AG20443 (cell line): ENCODE results near the gene RNF227.
A peak's percentile ranks its signal among the peaks of the same experiment; 100 is the strongest.

Source experiments
- DNase-seq: peaks from one replicate; pipeline ENCODE4 v3.0.0; 2012; ENCODE audit warnings: low spot score, mixed read lengths

Gene RNF227

GRCh38 chr17:7930841-7931631 lies 14.9 kb upstream of the RNF227 start:
- DNase-seq, result no peak

GRCh38 chr17:7929158-7930023 lies 13.3 kb upstream of the RNF227 start, which contains the start of gene KCNAB3:
Gene KCNAB3 (minus strand): TSS chr17:7929856. CDS start chr17:7929435, 421 bp downstream.
- peak; percentile 91 for DNase-seq

GRCh38 chr17:7927596-7927995 lies 11.5 kb upstream of the RNF227 start:
- DNase-seq, result no peak

GRCh38 chr17:7922845-7923628 lies 6.9 kb upstream of the RNF227 start:
- DNase-seq, result peak; percentile 87

GRCh38 chr17:7922269-7922844 lies 6.3 kb upstream of the RNF227 start:
- no peak for DNase-seq

- DNase-seq, result no peak
Measured at GRCh38 chr17:7916808-7917207, 719 bp upstream of the RNF227 start.

GRCh38 chr17:7916385-7916682 lies 245 bp upstream of the RNF227 start:
- DNase-seq, result no peak

- no peak for DNase-seq
Measured at GRCh38 chr17:7915179-7915610, 894 bp downstream of the RNF227 start.

- peak; percentile 65 for DNase-seq
Measured at GRCh38 chr17:7912927-7913524, 3.1 kb downstream of the RNF227 start.

GRCh38 chr17:7911116-7911515 lies 5.0 kb downstream of the RNF227 start:
- DNase-seq, result no peak

GRCh38 chr17:7910711-7911110 lies 5.4 kb downstream of the RNF227 start:
- DNase-seq, result no peak

GRCh38 chr17:7910281-7910680 lies 5.8 kb downstream of the RNF227 start:
- DNase-seq, result no peak

GRCh38 chr17:7909089-7909488 lies 7.0 kb downstream of the RNF227 start:
- no peak for DNase-seq

- DNase-seq, result no peak
Measured at GRCh38 chr17:7903154-7904103, 12.7 kb downstream of the RNF227 start.

GRCh38 chr17:7897773-7898172 lies 18.3 kb downstream of the RNF227 start:
- DNase-seq, result peak; percentile 57

- DNase-seq, result no peak
Measured at GRCh38 chr17:7897090-7897489, 19.0 kb downstream of the RNF227 start.

- peak; percentile 1 for DNase-seq
Measured at GRCh38 chr17:7894866-7895265, 21.2 kb downstream of the RNF227 start.

GRCh38 chr17:7894226-7894625 lies 21.9 kb downstream of the RNF227 start:
- peak; percentile 1 for DNase-seq

- no peak for DNase-seq
Measured at GRCh38 chr17:7893187-7893880, 22.8 kb downstream of the RNF227 start.
